ENCODE data around the gene SLC34A3.

Gene SLC34A3

GRCh38 chr9:137222190-137223077 is 8.3 kb upstream of the SLC34A3 start, which contains the start of gene RNF208:
Gene RNF208 (minus strand): TSS chr9:137222240. CDS start chr9:137221212, 1,028 bp downstream.
- TF ChIP-seq ZBTB7A (IDR thresholded peaks at IDR 0.05; ENCODE audit: low read depth): peak; percentile 62; the same call in 1 of the 2 replicates
- no peak for TF ChIP-seq FOXM1 (IDR thresholded peaks at IDR 0.05; ENCODE audit: borderline replicate concordance, low read depth)

DNA sequence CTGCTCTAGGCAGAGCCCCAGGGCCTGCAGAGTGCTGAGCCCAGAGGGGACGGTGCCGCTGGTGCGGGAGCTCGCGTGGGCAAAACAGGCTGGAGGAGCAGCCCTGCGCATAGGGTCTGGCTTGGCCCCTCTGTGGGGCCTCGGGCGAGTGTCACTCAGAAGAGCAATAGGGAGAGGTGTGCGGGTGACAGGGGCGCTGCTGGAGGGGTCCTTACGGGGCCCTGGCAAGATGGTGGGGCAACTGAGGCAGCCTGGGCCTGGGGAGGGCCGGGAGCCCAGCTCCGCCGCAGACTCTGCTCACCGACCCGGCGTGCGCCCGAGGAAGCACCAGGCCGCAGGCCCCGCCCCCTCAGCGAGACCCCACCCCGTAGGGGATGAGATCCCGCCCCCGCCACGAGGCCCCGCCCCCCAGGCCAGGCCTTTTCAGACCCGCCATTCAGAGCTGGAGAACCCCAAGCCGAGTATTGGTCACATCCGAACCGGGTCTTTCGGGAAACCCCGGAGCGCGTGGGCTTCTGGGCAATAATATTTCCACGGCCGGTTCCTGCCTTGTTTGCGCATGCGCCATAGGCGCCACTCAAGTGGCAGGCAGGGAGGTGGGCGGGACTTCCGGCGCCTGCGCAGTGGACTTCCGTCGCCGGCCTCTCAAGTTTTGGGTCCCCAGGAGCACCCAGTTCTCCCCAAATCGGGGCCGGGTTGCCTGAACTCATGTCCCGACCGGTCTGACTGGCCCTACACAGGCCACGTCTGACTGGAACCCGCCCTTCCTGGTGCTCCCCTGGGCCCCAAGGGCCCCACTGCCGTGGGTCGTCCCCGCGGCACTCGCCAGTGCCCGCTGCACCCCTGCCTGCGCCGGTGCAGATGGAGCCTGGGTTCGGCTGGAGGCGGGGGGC is 7.4 kb upstream of the SLC34A3 start:
- TF ChIP-seq, protein P1, sequence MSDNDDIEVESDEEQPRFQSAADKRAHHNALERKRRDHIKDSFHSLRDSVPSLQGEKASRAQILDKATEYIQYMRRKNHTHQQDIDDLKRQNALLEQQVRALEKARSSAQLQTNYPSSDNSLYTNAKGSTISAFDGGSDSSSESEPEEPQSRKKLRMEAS (IDR thresholded peaks at IDR 0.05): peak; percentile 56
- TF ChIP-seq YY1 (IDR thresholded peaks at IDR 0.05; ENCODE audit: low read depth) (peak; percentile 77), TCF12 (IDR thresholded peaks at IDR 0.05; ENCODE audit: low read depth) (peak; percentile 62), EGR1 (IDR thresholded peaks at IDR 0.05) (no peak), EP300 (IDR thresholded peaks at IDR 0.05; ENCODE audit: borderline replicate concordance) (no peak; the same call in 1 of the 2 replicates), TAF1 (IDR thresholded peaks at IDR 0.05; ENCODE audit: low read depth) (peak; percentile 78; the same call in 1 of the 2 replicates), ZBTB7A (IDR thresholded peaks at IDR 0.05; ENCODE audit: low read depth) (no peak; the same call in 1 of the 2 replicates)

- no peak for TF ChIP-seq EP300 (IDR thresholded peaks at IDR 0.05; ENCODE audit: borderline replicate concordance)
- TF ChIP-seq, protein P1 (IDR thresholded peaks at IDR 0.05): no peak
These were observed 5.6 kb upstream of the SLC34A3 start, which contains the start of gene CYSRT1 for GRCh38 chr9:137224830-137225694. Gene CYSRT1 (plus strand): TSS chr9:137225174. CDS start chr9:137225622, 448 bp downstream.

- TF ChIP-seq ZBTB7A (IDR thresholded peaks at IDR 0.05; ENCODE audit: low read depth) (0 out of 2 replicates have a peak, but pooled peaks have one; percentile 13), CEBPB (IDR thresholded peaks at IDR 0.05) (no peak), RAD21 (IDR thresholded peaks at IDR 0.05; ENCODE audit: low read depth) (no peak)
These were observed 4.9 kb upstream of the SLC34A3 start for GRCh38 chr9:137225699-137226331.

DNA sequence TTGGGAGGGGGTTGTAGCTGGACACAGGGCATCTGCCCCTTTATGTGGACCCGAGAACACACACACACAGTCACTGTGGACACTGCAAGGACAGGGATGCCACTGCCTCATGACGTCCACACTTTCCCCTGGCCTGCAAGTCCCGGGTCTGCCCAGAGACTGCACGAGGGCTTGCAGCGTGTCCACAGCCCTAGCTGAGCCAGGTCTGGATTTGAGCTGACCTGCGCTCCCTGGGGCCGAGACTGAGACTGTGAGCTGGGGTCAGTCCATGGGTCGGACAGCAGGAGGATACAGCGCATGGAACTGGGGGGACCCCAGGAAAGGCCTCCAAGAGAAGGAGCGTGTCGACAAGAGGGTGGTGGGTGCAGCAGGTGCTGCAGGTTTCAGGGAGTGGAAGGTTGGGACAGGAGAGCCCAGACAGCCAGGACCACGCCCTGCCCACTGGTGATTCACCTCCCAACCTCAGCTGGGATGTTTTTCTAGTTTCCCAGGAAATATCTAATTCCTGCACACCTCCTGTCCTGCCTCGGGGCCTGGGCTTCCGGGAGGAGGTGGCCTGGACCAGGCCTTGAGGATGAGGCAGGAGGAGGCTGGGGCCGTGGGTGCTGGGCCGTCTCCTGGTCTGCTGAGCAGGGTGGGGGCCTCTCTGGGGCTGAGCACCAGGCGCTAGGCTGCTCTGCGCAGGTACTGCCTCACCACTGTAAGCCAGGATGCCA is 4.2 kb upstream of the SLC34A3 start:
- TF ChIP-seq RAD21 (IDR thresholded peaks at IDR 0.05; ENCODE audit: low read depth) (no peak), TAF1 (IDR thresholded peaks at IDR 0.05; ENCODE audit: low read depth) (no peak), FOXM1 (IDR thresholded peaks at IDR 0.05; ENCODE audit: borderline replicate concordance, low read depth) (no peak), ZBTB7A (IDR thresholded peaks at IDR 0.05; ENCODE audit: low read depth) (no peak), TEAD4 (IDR thresholded peaks at IDR 0.05) (no peak), USF1 (IDR thresholded peaks at IDR 0.05) (no peak), YY1 (IDR thresholded peaks at IDR 0.05; ENCODE audit: low read depth) (no peak), EP300 (IDR thresholded peaks at IDR 0.05; ENCODE audit: borderline replicate concordance) (no peak; the same call in 1 of the 2 replicates), CEBPB (IDR thresholded peaks at IDR 0.05) (no peak)

DNA sequence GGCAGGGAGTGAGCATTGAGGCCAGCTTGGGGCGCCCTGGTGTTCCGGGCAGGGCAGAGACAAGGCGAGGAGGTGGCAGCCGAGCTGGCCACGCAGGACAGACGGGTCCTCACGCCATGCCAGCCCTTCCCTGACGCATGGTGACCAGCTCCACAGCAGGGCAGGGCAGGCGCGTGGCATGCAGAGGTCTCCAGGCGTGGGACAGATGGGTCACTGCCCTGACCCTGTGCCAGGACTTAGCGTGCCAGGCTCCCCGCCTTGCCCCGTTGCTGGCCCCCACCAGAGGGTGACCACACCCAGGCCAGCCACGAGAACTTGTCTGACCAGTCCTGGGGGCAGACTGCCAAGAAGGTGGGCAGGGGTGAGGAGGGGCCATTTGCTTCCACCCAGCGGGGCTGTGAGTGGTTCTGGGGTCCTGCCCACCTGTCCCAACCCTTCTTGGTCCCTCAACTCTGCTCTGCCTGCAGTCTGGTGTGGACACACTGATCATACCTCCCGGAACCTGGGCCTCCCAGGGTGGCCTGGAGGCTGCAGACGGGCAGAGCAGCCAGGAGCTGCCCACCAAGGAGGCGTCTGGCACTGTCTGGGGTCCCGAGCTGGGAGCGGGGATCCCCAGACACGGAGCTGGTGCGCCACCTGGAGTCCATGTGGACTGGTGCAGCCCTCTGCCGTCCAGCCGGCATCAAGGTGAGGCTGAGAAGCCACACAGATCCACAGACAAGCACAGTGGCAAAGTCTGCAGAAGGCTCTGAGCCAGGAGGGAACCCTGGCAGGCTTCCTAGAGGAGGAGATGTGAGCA is 3.4 kb upstream of the SLC34A3 start, which contains the start of gene RNF224:
Gene RNF224 (plus strand): TSS at position 449 of the 799 bp plus-strand sequence. CDS start 834 bp downstream, outside the sequence.
- TF ChIP-seq RAD21 (IDR thresholded peaks at IDR 0.05; ENCODE audit: low read depth): peak; percentile 95
- TF ChIP-seq, protein P1 (IDR thresholded peaks at IDR 0.05): no peak; the same call in none of the 2 replicates
- 0 out of 2 replicates have a peak, but pooled peaks have one; percentile 50 for TF ChIP-seq EGR1 (IDR thresholded peaks at IDR 0.05)
- TF ChIP-seq ZBTB7A (IDR thresholded peaks at IDR 0.05; ENCODE audit: low read depth): peak; percentile 96
- peak; percentile 40; the same call in 1 of the 2 replicates for TF ChIP-seq TAF1 (IDR thresholded peaks at IDR 0.05; ENCODE audit: low read depth)
- TF ChIP-seq FOXM1 (IDR thresholded peaks at IDR 0.05; ENCODE audit: borderline replicate concordance, low read depth): peak; percentile 71
- TF ChIP-seq NFIC (IDR thresholded peaks at IDR 0.05): peak; percentile 99
- no peak for TF ChIP-seq USF1 (IDR thresholded peaks at IDR 0.05)
- peak; percentile 89 for TF ChIP-seq EP300 (IDR thresholded peaks at IDR 0.05; ENCODE audit: borderline replicate concordance)
- TF ChIP-seq CREB1 (IDR thresholded peaks at IDR 0.05; ENCODE audit: low read depth): no peak
- peak; percentile 94 for TF ChIP-seq TCF12 (IDR thresholded peaks at IDR 0.05; ENCODE audit: low read depth)
- TF ChIP-seq TEAD4 (IDR thresholded peaks at IDR 0.05): peak; percentile 78
- TF ChIP-seq REST (IDR thresholded peaks at IDR 0.05; ENCODE audit: low read depth): no peak
- TF ChIP-seq YY1 (IDR thresholded peaks at IDR 0.05; ENCODE audit: low read depth): peak; percentile 56; the same call in 1 of the 2 replicates
- TF ChIP-seq CEBPB (IDR thresholded peaks at IDR 0.05): no peak; the same call in 1 of the 2 replicates
